ENCODE results near the gene OBP2B. TPM values are rescaled to one million over a fixed set of nuclear protein-coding genes. Genes with fewer than 3 reads are reported as not detected.

The OBP2B gene
- total and polyA plus RNA-seq, 9 of the 15 experiments (the other 6 are each of a cell fraction or from before 2014, with no cell fraction given) = not detected

- TF ChIP-seq HMGN3 (IDR thresholded peaks at IDR 0.05; ENCODE audit: borderline replicate concordance, extremely low read depth, insufficient read length, low read depth, low read length) = no peak
- TF ChIP-seq SNAPC5 (CRISPR knock-in tag; IDR thresholded peaks at IDR 0.05) = no peak
- no peak for TF ChIP-seq SUPT5H (IDR thresholded peaks at IDR 0.05)
- no peak for TF ChIP-seq FOS (IDR thresholded peaks at IDR 0.05; ENCODE audit: extremely low read depth, insufficient read length)
- TF ChIP-seq MTA2 (IDR thresholded peaks at IDR 0.05; ENCODE audit: low read depth) = no peak; the same call in 1 of the 2 replicates
- TF ChIP-seq E2F6 (IDR thresholded peaks at IDR 0.05; ENCODE audit: borderline replicate concordance in 1 of 2, extremely low read depth in 1 of 2, insufficient read depth in 1 of 2, insufficient read length in 1 of 2, low read depth in 1 of 2, low read length in 1 of 2, poor library complexity in 1 of 2, severe bottlenecking in 1 of 2) = no peak
- no peak for TF ChIP-seq ETV6 (IDR thresholded peaks at IDR 0.05; ENCODE audit: borderline replicate concordance in 1 of 2, low read depth in 2 of 2, low read length in 1 of 2)
- no peak for TF ChIP-seq ETV6 (CRISPR knock-in tag; IDR thresholded peaks at IDR 0.05; ENCODE audit: borderline replicate concordance)
- TF ChIP-seq ZNF174 (CRISPR knock-in tag; IDR thresholded peaks at IDR 0.05) = no peak
- no peak for TF ChIP-seq ZBTB12 (CRISPR knock-in tag; IDR thresholded peaks at IDR 0.05)
- TF ChIP-seq RBM17 (IDR thresholded peaks at IDR 0.05; ENCODE audit: borderline replicate concordance, low read depth, low read length) = no peak
- TF ChIP-seq NCOA4 (IDR thresholded peaks at IDR 0.05; ENCODE audit: partially characterized antibody) = no peak
- TF ChIP-seq ZNF75A (CRISPR knock-in tag; IDR thresholded peaks at IDR 0.05) = no peak
- no peak for TF ChIP-seq IRF2 (CRISPR knock-in tag; IDR thresholded peaks at IDR 0.05)
- no peak for TF ChIP-seq DMBX1 (CRISPR knock-in tag; IDR thresholded peaks at IDR 0.05; ENCODE audit: borderline replicate concordance)
- no peak for TF ChIP-seq MYBL2 (IDR thresholded peaks at IDR 0.05; ENCODE audit: low read depth)
- TF ChIP-seq MYBL2 (CRISPR knock-in tag; IDR thresholded peaks at IDR 0.05; ENCODE audit: borderline replicate concordance) = no peak
- no peak for TF ChIP-seq GMEB1 (CRISPR knock-in tag; IDR thresholded peaks at IDR 0.05)
- TF ChIP-seq ZEB2 (IDR thresholded peaks at IDR 0.05) = no peak
- no peak for TF ChIP-seq ZNF395 (CRISPR knock-in tag; IDR thresholded peaks at IDR 0.05)
- TF ChIP-seq CREB5 (CRISPR knock-in tag; IDR thresholded peaks at IDR 0.05) = no peak
- no peak for TF ChIP-seq ZNF217 (CRISPR knock-in tag; IDR thresholded peaks at IDR 0.05)
These were observed 29.9 kb upstream of the OBP2B start (continued) for GRCh38 chr9:133238851-133239532.

All from K562 (cell line).